GM12865 (cell line): Measurements from ENCODE around the gene COQ5.
"Not testable (repeated sequence)": the region's sequence is repeated elsewhere in the genome, so short reads cannot be mapped to it uniquely, and the experiment has no call there.

Source experiments
- DNase-seq: peaks from one replicate; pipeline ENCODE4 v3.0.0; 2010; ENCODE audit warnings: low read depth
- H3K4me3 ChIP-seq: 2 replicates; pipeline ENCODE4 v1.5.1; 2011; ENCODE audit warnings: mild to moderate bottlenecking, low read depth, low read length, control low read depth
- TF ChIP-seq, protein P1 (sequence below): IDR thresholded peaks from 2 replicates; pipeline ENCODE4 v1.5.1; 2011; ENCODE audit warnings: low read length, control low read depth, low read depth, inconsistent platforms; ENCODE audit not compliant: insufficient read depth; ENCODE audit errors: missing control alignments

The COQ5 gene

GRCh38 chr12:120538281-120539156 is 9.6 kb upstream of the COQ5 start:
- H3K4me3 ChIP-seq: peak overlapping the region; percentile 53
- peak; percentile 49 for DNase-seq

GRCh38 chr12:120537856-120538220 is 8.9 kb upstream of the COQ5 start:
- TF ChIP-seq, protein P1, sequence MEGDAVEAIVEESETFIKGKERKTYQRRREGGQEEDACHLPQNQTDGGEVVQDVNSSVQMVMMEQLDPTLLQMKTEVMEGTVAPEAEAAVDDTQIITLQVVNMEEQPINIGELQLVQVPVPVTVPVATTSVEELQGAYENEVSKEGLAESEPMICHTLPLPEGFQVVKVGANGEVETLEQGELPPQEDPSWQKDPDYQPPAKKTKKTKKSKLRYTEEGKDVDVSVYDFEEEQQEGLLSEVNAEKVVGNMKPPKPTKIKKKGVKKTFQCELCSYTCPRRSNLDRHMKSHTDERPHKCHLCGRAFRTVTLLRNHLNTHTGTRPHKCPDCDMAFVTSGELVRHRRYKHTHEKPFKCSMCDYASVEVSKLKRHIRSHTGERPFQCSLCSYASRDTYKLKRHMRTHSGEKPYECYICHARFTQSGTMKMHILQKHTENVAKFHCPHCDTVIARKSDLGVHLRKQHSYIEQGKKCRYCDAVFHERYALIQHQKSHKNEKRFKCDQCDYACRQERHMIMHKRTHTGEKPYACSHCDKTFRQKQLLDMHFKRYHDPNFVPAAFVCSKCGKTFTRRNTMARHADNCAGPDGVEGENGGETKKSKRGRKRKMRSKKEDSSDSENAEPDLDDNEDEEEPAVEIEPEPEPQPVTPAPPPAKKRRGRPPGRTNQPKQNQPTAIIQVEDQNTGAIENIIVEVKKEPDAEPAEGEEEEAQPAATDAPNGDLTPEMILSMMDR: no peak
- peak overlapping the region; percentile 53 for H3K4me3 ChIP-seq
- no peak for DNase-seq

More at GRCh38 chr12:120538281-120539156, 9.6 kb upstream of the COQ5 start:
- TF ChIP-seq, protein P1: no peak

GRCh38 chr12:120536064-120536791 is 7.3 kb upstream of the COQ5 start:
- peak overlapping the region; percentile 73 for H3K4me3 ChIP-seq
- DNase-seq: peak; percentile 54
- TF ChIP-seq, protein P1: no peak

- TF ChIP-seq, protein P1: no peak
- peak; percentile 60 for DNase-seq
- H3K4me3 ChIP-seq: peak overlapping the region; percentile 73
These were observed 6.0 kb upstream of the COQ5 start for GRCh38 chr12:120534703-120535655.

DNA sequence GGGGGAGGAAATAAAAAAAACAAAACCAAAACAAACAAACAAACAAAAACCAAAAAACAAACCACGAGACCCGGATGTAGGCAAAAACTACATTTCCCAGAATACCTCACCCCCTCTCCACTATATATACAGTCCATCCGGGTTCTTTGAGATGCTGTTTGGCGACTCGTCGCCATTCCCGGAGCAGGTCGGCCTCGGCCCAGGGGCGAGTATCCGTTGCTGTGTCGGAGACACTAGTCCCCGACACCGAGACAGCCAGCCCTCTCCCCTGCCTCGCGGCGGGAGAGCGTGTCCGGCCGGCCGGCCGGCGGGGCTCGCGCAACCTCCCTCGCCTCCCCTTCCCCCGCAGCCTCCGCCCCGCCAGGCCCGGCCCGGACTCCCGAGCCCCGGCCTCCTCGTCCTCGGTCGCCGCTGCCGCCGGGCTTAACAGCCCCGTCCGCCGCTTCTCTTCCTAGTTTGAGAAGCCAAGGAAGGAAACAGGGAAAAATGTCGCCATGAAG is 5.3 kb upstream of the COQ5 start, which contains the start of gene RNF10:
RNF10 (plus strand) TSS at position 154 of the 500 bp plus-strand sequence. CDS start 456 bp downstream, outside the sequence.
- peak within 1 kb of the TSS; percentile 73 for H3K4me3 ChIP-seq
- TF ChIP-seq, protein P1: no peak
- DNase-seq: peak; percentile 94

DNA sequence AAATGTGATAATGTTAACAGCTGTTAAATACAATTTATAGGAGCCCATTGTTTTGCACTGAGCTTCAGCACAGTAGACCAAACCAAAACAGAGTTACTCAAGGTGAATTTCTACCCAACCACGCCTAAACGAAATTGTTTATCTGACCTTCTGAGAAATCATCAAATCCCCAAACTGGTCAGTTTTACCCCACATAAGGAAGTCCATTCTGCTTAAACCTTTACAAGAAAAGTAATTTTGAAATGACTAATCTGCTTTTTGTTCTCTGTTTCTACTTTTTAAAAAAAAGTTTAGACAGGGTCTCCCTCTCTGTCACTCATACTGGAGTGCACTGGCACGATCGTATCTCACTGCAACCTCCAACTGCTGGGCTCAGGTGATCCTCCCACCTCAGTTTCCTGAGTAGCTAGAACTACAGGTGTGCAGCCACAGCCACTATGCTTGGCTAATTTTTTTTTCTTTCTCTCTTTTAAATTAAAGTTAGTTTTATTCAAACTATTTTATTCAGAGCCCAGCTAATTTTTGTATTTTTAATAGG is 3.8 kb upstream of the COQ5 start:
- H3K4me3 ChIP-seq: no peak overlapping the region
- TF ChIP-seq, protein P1: no peak
- DNase-seq: peak; percentile 64

GRCh38 chr12:120530418-120530761 is 1.4 kb upstream of the COQ5 start:
- peak overlapping the region; percentile 82; the same call in 1 of the 2 replicates for H3K4me3 ChIP-seq

More at GRCh38 chr12:120530418-120530761, 1.4 kb upstream of the COQ5 start:
- not testable (repeated sequence) for DNase-seq
